ENCODE results near the gene RUBCNL.

The RUBCNL gene

DNA sequence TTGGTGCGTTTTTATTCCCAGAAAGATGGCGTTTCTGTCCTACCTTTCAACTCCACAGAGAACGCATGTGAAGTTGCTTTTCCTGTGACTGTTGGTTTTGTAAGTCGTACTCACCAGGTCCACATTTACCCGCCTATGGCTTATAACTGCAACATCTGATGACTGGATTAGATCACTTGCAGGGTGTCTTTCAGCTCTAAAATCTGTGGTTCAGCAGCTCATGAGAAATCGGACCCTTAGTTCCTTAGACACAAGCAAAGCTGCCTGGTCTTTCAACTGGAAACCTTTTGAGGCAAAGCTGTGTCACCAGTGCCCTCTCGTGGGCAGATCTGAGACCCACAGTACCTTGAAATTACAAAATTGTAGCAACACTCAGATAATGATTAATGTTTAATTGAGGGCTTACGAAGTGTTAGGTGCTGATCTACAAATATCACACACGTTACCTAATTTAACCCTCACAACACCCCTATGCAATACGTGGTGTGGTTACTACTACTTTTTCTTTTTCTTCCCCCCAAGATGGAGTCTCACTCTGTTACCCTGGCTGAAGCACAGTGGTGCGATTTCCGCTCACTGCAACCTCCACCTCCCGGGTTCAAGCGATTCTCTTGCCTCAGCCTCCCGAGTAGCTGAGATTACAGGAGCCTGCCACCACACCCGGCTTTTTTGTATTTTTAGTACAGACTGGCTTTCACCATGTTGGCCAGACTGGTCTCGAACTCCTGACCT lies 65.4 kb downstream of the RUBCNL start:
- Mint-ChIP-seq H3K4me1 (no peaks in the 10 kb centered on the region), H3K27ac (peak overlapping the region in 2 of 3 experiments; percentile 22 to 32), H3K36me3 (ENCODE audit: low read depth) (no peaks in the 10 kb centered on the region), H3K4me3 (no peak overlapping the region), H3K27me3 (ENCODE audit: low read depth) (peaks cover 9% of the 10 kb centered on the region), H3K9me3 (no peaks in the 10 kb centered on the region)
- TF ChIP-seq, protein P1, sequence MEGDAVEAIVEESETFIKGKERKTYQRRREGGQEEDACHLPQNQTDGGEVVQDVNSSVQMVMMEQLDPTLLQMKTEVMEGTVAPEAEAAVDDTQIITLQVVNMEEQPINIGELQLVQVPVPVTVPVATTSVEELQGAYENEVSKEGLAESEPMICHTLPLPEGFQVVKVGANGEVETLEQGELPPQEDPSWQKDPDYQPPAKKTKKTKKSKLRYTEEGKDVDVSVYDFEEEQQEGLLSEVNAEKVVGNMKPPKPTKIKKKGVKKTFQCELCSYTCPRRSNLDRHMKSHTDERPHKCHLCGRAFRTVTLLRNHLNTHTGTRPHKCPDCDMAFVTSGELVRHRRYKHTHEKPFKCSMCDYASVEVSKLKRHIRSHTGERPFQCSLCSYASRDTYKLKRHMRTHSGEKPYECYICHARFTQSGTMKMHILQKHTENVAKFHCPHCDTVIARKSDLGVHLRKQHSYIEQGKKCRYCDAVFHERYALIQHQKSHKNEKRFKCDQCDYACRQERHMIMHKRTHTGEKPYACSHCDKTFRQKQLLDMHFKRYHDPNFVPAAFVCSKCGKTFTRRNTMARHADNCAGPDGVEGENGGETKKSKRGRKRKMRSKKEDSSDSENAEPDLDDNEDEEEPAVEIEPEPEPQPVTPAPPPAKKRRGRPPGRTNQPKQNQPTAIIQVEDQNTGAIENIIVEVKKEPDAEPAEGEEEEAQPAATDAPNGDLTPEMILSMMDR (IDR thresholded peaks at IDR 0.05; ENCODE audit: unreplicated experiment in 3 of 3) = peak; percentile 71 to 83 (median 80)

- Mint-ChIP-seq H3K27me3 (ENCODE audit: low read depth) (peaks cover 11% of the 10 kb centered on the region), H3K36me3 (ENCODE audit: low read depth) (no peaks in the 10 kb centered on the region), H3K4me3 (no peak overlapping the region), H3K4me1 (no peaks in the 10 kb centered on the region), H3K9me3 (no peaks in the 10 kb centered on the region), H3K27ac (no peak overlapping the region)
- TF ChIP-seq, protein P1 (IDR thresholded peaks at IDR 0.05; ENCODE audit: unreplicated experiment in 3 of 3) = no peak
These were observed 66.2 kb downstream of the RUBCNL start for GRCh38 chr13:46320821-46321220.

DNA sequence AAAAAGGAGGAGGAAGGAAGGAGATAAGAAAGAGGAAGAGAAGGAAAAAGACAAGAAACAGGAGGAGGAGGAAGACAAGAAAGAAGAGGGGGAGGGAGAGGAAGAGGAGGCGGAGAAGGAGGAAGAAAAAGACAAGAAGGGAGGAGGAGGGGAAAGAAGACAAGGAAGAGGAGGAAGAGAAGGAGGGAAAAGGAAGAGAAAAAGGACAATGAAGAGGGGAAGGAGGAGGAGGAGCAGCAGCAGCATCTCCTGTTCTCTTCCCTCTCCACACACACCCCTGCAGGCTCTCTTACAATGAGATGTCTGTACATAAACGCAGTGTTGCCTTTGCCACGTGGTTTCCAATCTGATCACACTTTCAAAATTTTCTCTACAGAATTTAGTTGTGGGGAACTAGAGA lies 66.6 kb downstream of the RUBCNL start:
- H3K27me3 Mint-ChIP-seq (ENCODE audit: low read depth) = peaks cover 11% of the 10 kb centered on the region
- no peaks in the 10 kb centered on the region for H3K4me1 Mint-ChIP-seq
- no peak overlapping the region for H3K4me3 Mint-ChIP-seq
- no peaks in the 10 kb centered on the region for H3K9me3 Mint-ChIP-seq
- H3K36me3 Mint-ChIP-seq (ENCODE audit: low read depth) = no peaks in the 10 kb centered on the region
- TF ChIP-seq, protein P1 (IDR thresholded peaks at IDR 0.05; ENCODE audit: unreplicated experiment in 3 of 3) = no peak
- no peak overlapping the region for H3K27ac Mint-ChIP-seq

DNA sequence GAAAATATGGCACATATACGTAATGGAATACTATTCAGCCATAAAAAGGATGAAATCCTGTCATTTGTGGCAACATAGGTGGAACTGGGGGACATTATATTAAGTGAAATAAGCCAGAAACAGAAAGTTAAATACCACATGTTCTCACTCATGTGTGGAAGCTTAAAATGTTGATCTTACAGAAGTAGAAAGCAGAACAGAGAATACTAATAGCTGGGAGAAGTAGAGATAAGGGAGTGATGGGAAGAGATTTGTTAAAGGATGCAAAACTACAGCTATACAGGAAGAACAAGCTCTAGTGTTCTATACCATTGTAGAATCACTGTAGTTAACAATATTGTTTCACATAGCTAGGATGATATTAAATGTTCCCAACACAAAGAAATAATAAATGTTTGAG lies 68.1 kb downstream of the RUBCNL start:
- H3K27me3 Mint-ChIP-seq (ENCODE audit: low read depth) = peaks cover 11% of the 10 kb centered on the region
- no peak overlapping the region for H3K4me3 Mint-ChIP-seq
- TF ChIP-seq, protein P1 (IDR thresholded peaks at IDR 0.05; ENCODE audit: unreplicated experiment in 3 of 3) = no peak
- no peak overlapping the region for H3K27ac Mint-ChIP-seq
- no peaks in the 10 kb centered on the region for H3K4me1 Mint-ChIP-seq
- H3K9me3 Mint-ChIP-seq = no peaks in the 10 kb centered on the region
- no peaks in the 10 kb centered on the region for H3K36me3 Mint-ChIP-seq (ENCODE audit: low read depth)

DNA sequence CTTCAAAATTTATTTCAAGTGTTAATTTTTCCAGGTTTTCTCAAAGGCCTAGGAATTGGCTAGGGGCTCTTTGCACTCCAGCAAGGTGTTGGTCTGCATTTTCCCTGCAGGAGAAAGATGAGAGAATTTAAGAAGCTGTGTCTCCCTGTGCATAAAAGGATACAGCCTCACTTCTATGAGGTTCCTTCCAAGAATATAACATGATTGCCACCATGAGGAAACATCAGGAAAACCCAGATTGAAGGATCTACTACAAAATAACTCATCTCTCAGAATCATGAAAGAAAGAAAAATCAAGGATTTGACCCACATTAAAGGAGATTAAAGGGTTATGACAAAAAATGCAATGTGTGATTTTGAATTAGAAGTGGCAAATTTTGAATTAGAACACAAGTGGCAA lies 69.9 kb downstream of the RUBCNL start:
- Mint-ChIP-seq H3K4me1 (no peaks in the 10 kb centered on the region), H3K27me3 (ENCODE audit: low read depth) (peaks cover 6% of the 10 kb centered on the region), H3K9me3 (no peaks in the 10 kb centered on the region), H3K36me3 (ENCODE audit: low read depth) (no peaks in the 10 kb centered on the region), H3K4me3 (no peak overlapping the region), H3K27ac (no peak overlapping the region)
- TF ChIP-seq, protein P1 (IDR thresholded peaks at IDR 0.05; ENCODE audit: unreplicated experiment in 3 of 3) = no peak

DNA sequence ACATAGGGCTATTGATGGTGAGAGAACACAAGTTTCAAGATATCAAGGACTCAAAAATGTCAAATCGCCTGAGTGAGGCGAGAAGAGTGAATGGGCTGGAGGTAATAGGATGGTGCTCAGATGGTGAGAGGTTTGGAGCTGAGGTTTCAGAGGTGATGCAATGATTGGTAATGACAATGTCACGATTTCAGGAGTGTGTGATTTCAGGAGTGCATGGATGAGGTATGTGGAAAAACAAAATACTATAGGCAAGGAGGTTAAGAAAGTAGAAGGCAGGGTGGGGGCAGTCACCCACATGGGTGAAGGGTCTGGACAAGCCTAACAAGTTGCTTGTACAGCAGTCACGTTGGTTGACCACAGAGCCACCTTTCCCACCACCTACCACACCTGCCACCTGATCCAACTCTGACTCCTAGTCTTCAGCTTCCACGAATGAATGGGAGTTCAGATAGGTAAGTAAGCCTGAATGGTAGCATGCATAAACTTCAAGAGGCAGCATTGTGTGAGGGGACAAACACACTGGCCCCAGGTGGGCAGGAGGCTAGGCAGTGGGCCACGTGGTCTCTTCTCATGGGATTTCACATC lies 71.5 kb downstream of the RUBCNL start:
- Mint-ChIP-seq H3K9me3 (peaks cover 5% of the 10 kb centered on the region), H3K27me3 (ENCODE audit: low read depth) (peaks cover 4% of the 10 kb centered on the region)

More for the DNA sequence above, 71.5 kb downstream of the RUBCNL start:
- TF ChIP-seq, protein P1 (IDR thresholded peaks at IDR 0.05; ENCODE audit: unreplicated experiment in 3 of 3) = no peak
- Mint-ChIP-seq H3K36me3 (ENCODE audit: low read depth) (no peaks in the 10 kb centered on the region), H3K4me1 (no peaks in the 10 kb centered on the region), H3K4me3 (no peak overlapping the region), H3K27ac (no peak overlapping the region)
